DND-41 (cell line): ENCODE data around the gene HBG2.
A peak's percentile ranks its signal among the peaks of the same experiment; 100 is the strongest.

Experiments used
- ATAC-seq: fragments of 200-7000 bp; cut with Tn5 transposase; 3 replicates; pipeline ENCODE4 v1.9.1; 2021; ENCODE audit warnings: low read depth; ENCODE audit not compliant: insufficient read depth
- DNase-seq: peaks from one replicate; pipeline ENCODE4 v3.0.0-alpha.2; 2020
- H2AFZ ChIP-seq: 2 replicates; pipeline ENCODE4 v1.6.0; 2012; ENCODE audit warnings: low read depth, low read length
- H3K27ac ChIP-seq: 2 replicates; pipeline ENCODE4 v1.5.1; 2012; ENCODE audit warnings: low read length, inconsistent platforms
- H3K27me3 ChIP-seq: fragments of 200-600 bp; sonication (generic); 2 replicates; pipeline ENCODE4 v1.6.0; 2012; ENCODE audit warnings: low read length, mild to moderate bottlenecking, inconsistent platforms; ENCODE audit not compliant: insufficient read depth, poor library complexity
- H3K36me3 ChIP-seq: 2 replicates; pipeline ENCODE4 v1.5.1; 2012; ENCODE audit warnings: low read length, inconsistent platforms; ENCODE audit not compliant: insufficient read depth
- H3K4me1 ChIP-seq: 2 replicates; pipeline ENCODE4 v1.5.1; 2012; ENCODE audit warnings: mild to moderate bottlenecking, low read length; ENCODE audit not compliant: insufficient read depth
- H3K4me2 ChIP-seq: 2 replicates; pipeline ENCODE4 v1.6.0; 2012; ENCODE audit warnings: mild to moderate bottlenecking, moderate library complexity, low read length, inconsistent platforms; ENCODE audit not compliant: insufficient read depth
- H3K4me3 ChIP-seq, 2 experiments: fragments of 200-600 bp in 1 of 2; shearing (Covaris generic) in 1 of 2; 2 replicates each; pipeline ENCODE4 v1.5.1; 2012 to 2016; ENCODE audit warnings: inconsistent platforms in 2 of 2, low read length in 2 of 2, mild to moderate bottlenecking in 2 of 2, low read depth in 1 of 2, moderate library complexity in 1 of 2
- H3K79me2 ChIP-seq: 2 replicates; pipeline ENCODE4 v1.6.0; 2012; ENCODE audit warnings: low read length, inconsistent platforms; ENCODE audit not compliant: insufficient read depth
- H3K9ac ChIP-seq: 2 replicates; pipeline ENCODE4 v1.6.0; 2012; ENCODE audit warnings: low read depth, mild to moderate bottlenecking, inconsistent platforms, low read length, moderate library complexity
- H3K9me3 ChIP-seq: 2 replicates; pipeline ENCODE4 v1.5.1; 2012; ENCODE audit warnings: low read length, moderate library complexity, mild to moderate bottlenecking, inconsistent platforms; ENCODE audit not compliant: insufficient read depth, severe bottlenecking
- H4K20me1 ChIP-seq: 2 replicates; pipeline ENCODE4 v1.6.0; 2012; ENCODE audit warnings: low read length; ENCODE audit not compliant: insufficient read depth
- EZH2 ChIP-seq: IDR thresholded peaks from 3 replicates; pipeline ENCODE4 v1.6.1; 2012; ENCODE audit warnings: borderline replicate concordance, low read depth, mild to moderate bottlenecking, moderate library complexity, low read length, inconsistent platforms; ENCODE audit not compliant: severe bottlenecking
- TF ChIP-seq, protein P1 (sequence below): IDR thresholded peaks from 2 replicates; pipeline ENCODE4 v1.5.1; 2012; ENCODE audit warnings: borderline replicate concordance, low read length, moderate library complexity, mild to moderate bottlenecking; ENCODE audit not compliant: poor library complexity, severe bottlenecking; ENCODE audit errors: extremely low read depth

Gene HBG2

DNA sequence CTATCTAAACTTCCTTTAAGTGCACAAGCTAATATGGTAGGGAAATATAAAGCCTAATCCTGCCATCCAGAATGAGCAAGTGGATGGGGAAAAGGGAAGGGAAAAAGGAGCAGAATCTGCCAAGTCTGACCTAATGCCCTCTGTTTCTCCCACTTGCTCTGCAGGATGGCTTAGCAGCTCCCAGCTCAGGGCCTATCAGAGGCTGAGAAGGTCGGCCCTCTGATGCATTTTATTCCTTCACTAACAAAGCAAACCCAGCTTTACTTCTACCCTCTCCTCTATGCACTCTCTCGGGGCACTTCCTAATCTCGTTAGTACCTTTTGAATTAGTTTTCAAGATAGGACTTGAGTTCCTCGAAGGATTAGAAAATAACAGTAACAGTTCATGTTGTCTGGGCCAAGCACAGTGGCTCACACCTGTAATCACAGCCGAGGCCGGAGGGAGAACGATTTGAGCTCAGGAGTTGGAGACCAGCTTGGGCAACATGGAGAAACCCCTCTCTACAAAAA is 44.1 kb downstream of the HBG2 start:
- H3K36me3 ChIP-seq: no peaks in the 10 kb centered on the region
- no peak overlapping the region for H3K27ac ChIP-seq
- no peak overlapping the region for H3K4me3 ChIP-seq
- no peaks in the 10 kb centered on the region for H3K4me1 ChIP-seq
- no peaks in the 10 kb centered on the region for H3K9me3 ChIP-seq
- H3K4me2 ChIP-seq: no peak overlapping the region
- H3K9ac ChIP-seq: no peak overlapping the region
- H2AFZ ChIP-seq: no peak overlapping the region
- ATAC-seq (no peak), DNase-seq (no peak)
- no peaks in the 10 kb centered on the region for H3K79me2 ChIP-seq
- H3K27me3 ChIP-seq: peaks cover 4% of the 10 kb centered on the region
- TF ChIP-seq EZH2: no peak
- TF ChIP-seq, protein P1, sequence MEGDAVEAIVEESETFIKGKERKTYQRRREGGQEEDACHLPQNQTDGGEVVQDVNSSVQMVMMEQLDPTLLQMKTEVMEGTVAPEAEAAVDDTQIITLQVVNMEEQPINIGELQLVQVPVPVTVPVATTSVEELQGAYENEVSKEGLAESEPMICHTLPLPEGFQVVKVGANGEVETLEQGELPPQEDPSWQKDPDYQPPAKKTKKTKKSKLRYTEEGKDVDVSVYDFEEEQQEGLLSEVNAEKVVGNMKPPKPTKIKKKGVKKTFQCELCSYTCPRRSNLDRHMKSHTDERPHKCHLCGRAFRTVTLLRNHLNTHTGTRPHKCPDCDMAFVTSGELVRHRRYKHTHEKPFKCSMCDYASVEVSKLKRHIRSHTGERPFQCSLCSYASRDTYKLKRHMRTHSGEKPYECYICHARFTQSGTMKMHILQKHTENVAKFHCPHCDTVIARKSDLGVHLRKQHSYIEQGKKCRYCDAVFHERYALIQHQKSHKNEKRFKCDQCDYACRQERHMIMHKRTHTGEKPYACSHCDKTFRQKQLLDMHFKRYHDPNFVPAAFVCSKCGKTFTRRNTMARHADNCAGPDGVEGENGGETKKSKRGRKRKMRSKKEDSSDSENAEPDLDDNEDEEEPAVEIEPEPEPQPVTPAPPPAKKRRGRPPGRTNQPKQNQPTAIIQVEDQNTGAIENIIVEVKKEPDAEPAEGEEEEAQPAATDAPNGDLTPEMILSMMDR: no peak
- no peaks in the 10 kb centered on the region for H4K20me1 ChIP-seq

DNA sequence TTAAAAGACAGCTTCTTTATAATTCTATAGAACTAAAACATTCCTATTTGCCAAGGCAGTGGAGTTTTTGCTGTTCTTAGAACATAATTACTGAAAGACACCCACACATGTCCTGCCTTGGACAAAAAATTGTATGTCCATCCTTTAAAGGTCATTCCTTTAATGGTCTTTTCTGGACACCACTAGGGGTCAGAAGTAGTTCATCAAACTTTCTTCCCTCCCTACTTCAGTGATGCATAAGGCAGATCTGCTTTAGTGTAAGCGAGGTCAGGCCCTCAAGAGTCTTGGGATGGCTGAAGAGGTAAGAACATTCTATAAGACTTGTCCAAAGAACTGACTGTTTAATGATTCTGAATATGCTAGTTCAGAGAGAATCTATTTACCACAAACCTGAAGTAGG is 49.8 kb downstream of the HBG2 start:
- Histone ChIP-seq H3K4me3 (no peak overlapping the region), H3K27ac (no peak overlapping the region), H3K79me2 (no peaks in the 10 kb centered on the region), H2AFZ (no peak overlapping the region), H3K27me3 (peaks cover 9% of the 10 kb centered on the region), H3K4me2 (no peak overlapping the region), H4K20me1 (no peaks in the 10 kb centered on the region), H3K9ac (no peak overlapping the region), H3K4me1 (no peaks in the 10 kb centered on the region), H3K36me3 (no peaks in the 10 kb centered on the region), H3K9me3 (no peaks in the 10 kb centered on the region)
- ATAC-seq (no peak), DNase-seq (no peak)
- TF ChIP-seq EZH2: no peak
- TF ChIP-seq, protein P1: peak; percentile 35

DNA sequence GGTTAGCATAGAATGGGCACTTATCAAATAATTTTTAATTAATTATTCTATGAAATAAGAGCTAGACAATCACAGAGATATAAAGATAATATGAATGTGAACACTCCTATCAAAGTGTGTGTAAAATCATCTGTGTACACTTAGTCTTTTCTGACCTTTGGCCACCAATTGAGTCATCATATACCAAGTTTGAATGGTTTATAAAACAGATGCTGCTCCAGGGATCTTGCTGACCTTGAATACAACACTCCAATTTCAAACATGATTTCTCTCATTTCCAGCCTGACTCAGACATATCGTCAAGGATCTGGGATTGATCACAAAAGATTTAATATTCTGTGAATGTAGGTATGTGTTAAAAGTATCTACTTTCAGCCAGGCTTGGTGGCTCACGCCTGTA is 51.2 kb downstream of the HBG2 start:
- no peak for ATAC-seq
- no peak for TF ChIP-seq EZH2
- TF ChIP-seq, protein P1: no peak
- Histone ChIP-seq H4K20me1 (no peaks in the 10 kb centered on the region), H2AFZ (no peak overlapping the region), H3K36me3 (no peaks in the 10 kb centered on the region), H3K4me1 (no peaks in the 10 kb centered on the region), H3K27me3 (peaks cover 4% of the 10 kb centered on the region), H3K27ac (no peak overlapping the region), H3K9me3 (no peaks in the 10 kb centered on the region), H3K4me2 (no peak overlapping the region), H3K9ac (no peak overlapping the region), H3K79me2 (no peaks in the 10 kb centered on the region), H3K4me3 (no peak overlapping the region)
- no peak for DNase-seq
